ENCODE data around the gene CNIH2.

Gene CNIH2

GRCh38 chr11:66233301-66233700 lies 44.7 kb upstream of the CNIH2 start:
- TF ChIP-seq EZH2phosphoT487 (IDR thresholded peaks at IDR 0.05; ENCODE audit: low read length) (no peak), CTCF (IDR thresholded peaks at IDR 0.05; ENCODE audit: low read length) (no peak), EZH2 (optimal IDR thresholded peaks at IDR 0.05; ENCODE audit: low read depth, low read length) (no peak)
- no peak overlapping the region for H3K27ac ChIP-seq (ENCODE audit: low read length)

GRCh38 chr11:66235141-66235540 lies 42.8 kb upstream of the CNIH2 start:
- Histone ChIP-seq H3K36me3 (replicated peaks; ENCODE audit: insufficient read depth, low read length) (no peaks in the 10 kb centered on the region), H3K4me1 (ENCODE audit: low read length) (no peaks in the 10 kb centered on the region), H3K4me2 (ENCODE audit: low read depth, low read length) (no peak overlapping the region), H3K79me2 (ENCODE audit: low read length) (no peaks in the 10 kb centered on the region), H3K9me2 (replicated peaks; ENCODE audit: insufficient read depth, low read length) (no peaks in the 10 kb centered on the region), H2AFZ (ENCODE audit: low read length) (no peak overlapping the region), H4K20me1 (ENCODE audit: insufficient read depth, low read length) (no peaks in the 10 kb centered on the region), H3K9me3 (replicated peaks; ENCODE audit: insufficient read depth, low read length) (no peaks in the 10 kb centered on the region), H3K4me3 (ENCODE audit: low read length) (no peak overlapping the region), H3K27ac (ENCODE audit: low read length) (no peak overlapping the region), H3K9ac (ENCODE audit: low read length) (no peak overlapping the region), H3F3A (ENCODE audit: insufficient read depth, low read length) (no peaks in the 10 kb centered on the region), H3K27me3 (replicated peaks; ENCODE audit: insufficient read depth, low read length) (no peaks in the 10 kb centered on the region)
- no peak for DNase-seq
- TF ChIP-seq EZH2 (optimal IDR thresholded peaks at IDR 0.05; ENCODE audit: low read depth, low read length) (no peak), CTCF (IDR thresholded peaks at IDR 0.05; ENCODE audit: low read length) (no peak), EZH2phosphoT487 (IDR thresholded peaks at IDR 0.05; ENCODE audit: low read length) (no peak)

More at GRCh38 chr11:66233301-66233700, 44.7 kb upstream of the CNIH2 start:
- no peak overlapping the region for H2AFZ ChIP-seq (ENCODE audit: low read length)
- H3K27me3 ChIP-seq (replicated peaks; ENCODE audit: insufficient read depth, low read length), result no peaks in the 10 kb centered on the region
- H3K79me2 ChIP-seq (ENCODE audit: low read length), result no peaks in the 10 kb centered on the region
- no peak overlapping the region for H3K9ac ChIP-seq (ENCODE audit: low read length)
- no peaks in the 10 kb centered on the region for H3F3A ChIP-seq (ENCODE audit: insufficient read depth, low read length)
- H3K4me3 ChIP-seq (ENCODE audit: low read length), result no peak overlapping the region
- H3K36me3 ChIP-seq (replicated peaks; ENCODE audit: insufficient read depth, low read length), result no peaks in the 10 kb centered on the region
- H4K20me1 ChIP-seq (ENCODE audit: insufficient read depth, low read length), result no peaks in the 10 kb centered on the region
- H3K4me2 ChIP-seq (ENCODE audit: low read depth, low read length), result no peak overlapping the region
- DNase-seq, result no peak
- no peaks in the 10 kb centered on the region for H3K4me1 ChIP-seq (ENCODE audit: low read length)
- no peaks in the 10 kb centered on the region for H3K9me3 ChIP-seq (replicated peaks; ENCODE audit: insufficient read depth, low read length)
- no peaks in the 10 kb centered on the region for H3K9me2 ChIP-seq (replicated peaks; ENCODE audit: insufficient read depth, low read length)

- Histone ChIP-seq H3K27me3 (replicated peaks; ENCODE audit: insufficient read depth, low read length) (no peaks in the 10 kb centered on the region), H3K79me2 (ENCODE audit: low read length) (no peaks in the 10 kb centered on the region), H4K20me1 (ENCODE audit: insufficient read depth, low read length) (no peaks in the 10 kb centered on the region), H3K9me3 (replicated peaks; ENCODE audit: insufficient read depth, low read length) (no peaks in the 10 kb centered on the region), H3K4me3 (ENCODE audit: low read length) (no peak overlapping the region), H3K4me1 (ENCODE audit: low read length) (no peaks in the 10 kb centered on the region), H3K4me2 (ENCODE audit: low read depth, low read length) (no peak overlapping the region), H3F3A (ENCODE audit: insufficient read depth, low read length) (no peaks in the 10 kb centered on the region), H3K9me2 (replicated peaks; ENCODE audit: insufficient read depth, low read length) (no peaks in the 10 kb centered on the region), H3K36me3 (replicated peaks; ENCODE audit: insufficient read depth, low read length) (no peaks in the 10 kb centered on the region), H3K27ac (ENCODE audit: low read length) (no peak overlapping the region), H3K9ac (ENCODE audit: low read length) (no peak overlapping the region), H2AFZ (ENCODE audit: low read length) (no peak overlapping the region)
- no peak for TF ChIP-seq EZH2 (optimal IDR thresholded peaks at IDR 0.05; ENCODE audit: low read depth, low read length)
- no peak for TF ChIP-seq EZH2phosphoT487 (IDR thresholded peaks at IDR 0.05; ENCODE audit: low read length)
- no peak for TF ChIP-seq CTCF (IDR thresholded peaks at IDR 0.05; ENCODE audit: low read length)
- DNase-seq, result no peak
These were observed 40.1 kb upstream of the CNIH2 start for GRCh38 chr11:66237867-66238266.

Data from MM.1S (cell line).